ENCODE results near the gene SMC2.

The SMC2 gene

GRCh38 chr9:104092875-104093600, 1.1 kb upstream of the SMC2 start:
- TF ChIP-seq CTCF (conservative IDR thresholded peaks at IDR 0.05; ENCODE audit: control insufficient read depth, insufficient read depth, low read depth, low read length): no peak
- peak; percentile 30 for DNase-seq (ENCODE audit: low read depth)

GRCh38 chr9:104094534-104095015, 466 bp downstream of the SMC2 start:
- TF ChIP-seq CTCF (conservative IDR thresholded peaks at IDR 0.05; ENCODE audit: control insufficient read depth, insufficient read depth, low read depth, low read length): no peak
- peak; percentile 17 for DNase-seq (ENCODE audit: low read depth)
- peak overlapping the region; percentile 74 for H3K4me3 ChIP-seq (ENCODE audit: control insufficient read depth, low read depth, low read length)

More at GRCh38 chr9:104092875-104093600, 1.1 kb upstream of the SMC2 start:
- H3K4me3 ChIP-seq (ENCODE audit: control insufficient read depth, low read depth, low read length): peak overlapping the region; percentile 74

- TF ChIP-seq CTCF (conservative IDR thresholded peaks at IDR 0.05; ENCODE audit: control insufficient read depth, insufficient read depth, low read depth, low read length): no peak
- no peak for DNase-seq (ENCODE audit: low read depth)
- no peak overlapping the region for H3K4me3 ChIP-seq (ENCODE audit: control insufficient read depth, low read depth, low read length)
These were observed 5.5 kb downstream of the SMC2 start for GRCh38 chr9:104099630-104100029.

- no peak for TF ChIP-seq CTCF (conservative IDR thresholded peaks at IDR 0.05; ENCODE audit: control insufficient read depth, insufficient read depth, low read depth, low read length)
- no peak overlapping the region for H3K4me3 ChIP-seq (ENCODE audit: control insufficient read depth, low read depth, low read length)
- DNase-seq (ENCODE audit: low read depth): no peak
These were observed 10.3 kb downstream of the SMC2 start for GRCh38 chr9:104104360-104104759.

GRCh38 chr9:104107799-104108198, 13.7 kb downstream of the SMC2 start:
- no peak for DNase-seq (ENCODE audit: low read depth)
- no peak overlapping the region for H3K4me3 ChIP-seq (ENCODE audit: control insufficient read depth, low read depth, low read length)
- no peak for TF ChIP-seq CTCF (conservative IDR thresholded peaks at IDR 0.05; ENCODE audit: control insufficient read depth, insufficient read depth, low read depth, low read length)

- TF ChIP-seq CTCF (conservative IDR thresholded peaks at IDR 0.05; ENCODE audit: control insufficient read depth, insufficient read depth, low read depth, low read length): no peak
- no peak overlapping the region for H3K4me3 ChIP-seq (ENCODE audit: control insufficient read depth, low read depth, low read length)
- no peak for DNase-seq (ENCODE audit: low read depth)
These were observed 14.2 kb downstream of the SMC2 start for GRCh38 chr9:104108315-104108714.
